ENCODE data around the gene GAB1.

GAB1 gene

DNA sequence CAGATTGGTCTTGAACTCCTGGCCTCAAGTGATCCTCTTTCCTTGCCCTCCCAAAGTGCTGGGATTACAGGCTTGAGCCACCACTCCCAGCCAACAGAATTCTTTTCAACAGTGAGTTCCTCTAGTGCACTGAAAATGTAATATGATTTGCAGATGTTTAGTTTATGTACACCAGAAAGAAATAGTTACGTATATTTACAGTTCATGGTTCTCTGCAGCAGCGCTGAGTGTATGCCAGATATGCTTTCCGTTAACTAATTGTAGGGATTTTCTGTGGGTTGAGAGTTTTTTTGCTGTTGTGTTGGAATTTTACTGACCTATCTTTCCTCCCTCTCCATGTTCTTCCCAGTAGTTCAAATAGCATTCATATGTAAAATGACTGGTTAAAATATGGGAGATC is 44.0 kb downstream of the GAB1 start:
- no peak for TF ChIP-seq ZNF274 (IDR thresholded peaks at IDR 0.05; ENCODE audit: low read depth, low read length)
- no peak overlapping the region for H3K4me3 ChIP-seq (ENCODE audit: low read length)

DNA sequence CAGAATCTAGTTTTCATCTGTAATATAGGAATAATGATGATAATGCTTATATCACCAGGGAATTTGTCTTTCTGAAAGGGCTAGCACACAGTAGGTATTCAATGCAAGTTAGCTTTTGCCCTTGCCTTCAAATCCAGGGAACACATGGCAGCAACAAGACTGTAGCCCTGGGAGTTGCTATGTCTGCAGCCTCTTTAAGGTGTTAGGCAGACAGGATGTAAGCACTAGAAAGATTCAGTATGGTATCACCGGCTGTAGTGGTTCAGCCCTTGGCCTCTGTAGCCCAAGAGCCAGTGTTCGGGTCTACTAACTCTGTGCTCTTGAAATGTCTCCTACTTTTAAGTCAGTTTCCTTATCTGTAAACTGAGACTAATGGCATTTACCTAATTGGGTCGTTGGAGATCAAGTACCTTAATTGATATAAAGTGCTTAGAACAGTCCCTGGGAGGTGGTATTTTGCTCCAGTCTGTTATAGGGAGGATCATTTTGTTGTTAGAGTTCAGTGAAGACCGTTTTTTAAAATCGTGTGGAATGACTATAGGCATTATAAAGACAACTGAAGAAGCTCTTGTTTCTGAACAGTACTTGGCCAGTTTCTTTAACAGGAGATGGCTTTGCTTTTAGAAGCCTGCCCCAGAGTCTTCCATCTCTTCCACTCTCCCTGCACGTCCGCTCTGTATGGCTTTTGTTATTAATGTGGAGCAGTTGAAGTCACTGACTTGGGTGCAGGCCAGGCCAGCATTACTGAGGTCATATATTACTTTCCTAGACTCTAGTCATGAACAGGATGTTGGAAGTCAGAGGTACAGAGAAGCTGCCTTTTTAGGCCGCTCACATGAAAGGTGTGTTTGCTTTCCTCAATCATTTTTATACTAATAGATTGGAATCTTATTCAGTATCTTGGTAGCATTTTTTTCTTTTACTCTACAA is 44.8 kb downstream of the GAB1 start:
- no peak for TF ChIP-seq ZNF274 (IDR thresholded peaks at IDR 0.05; ENCODE audit: low read depth, low read length)

GRCh38 chr4:143382596-143382995 is 45.9 kb downstream of the GAB1 start:
- H3K4me3 ChIP-seq (ENCODE audit: low read length), result no peak overlapping the region; the same call in 1 of the 2 replicates
- no peak for TF ChIP-seq ZNF274 (IDR thresholded peaks at IDR 0.05; ENCODE audit: low read depth, low read length)

More for the DNA sequence above, 44.8 kb downstream of the GAB1 start:
- H3K4me3 ChIP-seq (ENCODE audit: low read length), result no peak overlapping the region; the same call in none of the 2 replicates

- H3K4me3 ChIP-seq (ENCODE audit: low read length), result no peak overlapping the region
- TF ChIP-seq ZNF274 (IDR thresholded peaks at IDR 0.05; ENCODE audit: low read depth, low read length), result no peak
These were observed 46.4 kb downstream of the GAB1 start for GRCh38 chr4:143383005-143383574.

- no peak overlapping the region for H3K4me3 ChIP-seq (ENCODE audit: low read length)
- TF ChIP-seq ZNF274 (IDR thresholded peaks at IDR 0.05; ENCODE audit: low read depth, low read length), result no peak
These were observed 47.8 kb downstream of the GAB1 start for GRCh38 chr4:143384381-143384994.

DNA sequence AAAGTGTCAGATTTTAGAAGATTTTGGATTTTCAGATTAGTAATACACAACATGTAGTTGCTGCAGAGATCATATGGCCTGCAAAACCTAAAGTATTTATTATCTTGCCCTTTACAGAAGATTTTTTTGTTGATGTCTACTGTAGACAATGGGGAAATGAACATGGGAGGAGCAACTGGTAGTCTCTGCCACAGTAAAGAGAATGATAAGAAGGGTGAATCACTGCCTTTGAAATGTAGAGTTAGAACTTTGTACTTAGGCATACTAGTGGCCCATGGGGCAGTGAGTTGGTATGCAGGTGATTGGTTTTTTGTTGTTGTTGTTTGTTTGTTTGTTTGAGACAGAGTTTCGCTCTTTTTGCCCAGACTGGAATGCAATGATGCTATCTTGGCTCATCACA is 50.1 kb downstream of the GAB1 start:
- TF ChIP-seq ZNF274 (IDR thresholded peaks at IDR 0.05; ENCODE audit: low read depth, low read length), result no peak
- no peak overlapping the region for H3K4me3 ChIP-seq (ENCODE audit: low read length)

DNA sequence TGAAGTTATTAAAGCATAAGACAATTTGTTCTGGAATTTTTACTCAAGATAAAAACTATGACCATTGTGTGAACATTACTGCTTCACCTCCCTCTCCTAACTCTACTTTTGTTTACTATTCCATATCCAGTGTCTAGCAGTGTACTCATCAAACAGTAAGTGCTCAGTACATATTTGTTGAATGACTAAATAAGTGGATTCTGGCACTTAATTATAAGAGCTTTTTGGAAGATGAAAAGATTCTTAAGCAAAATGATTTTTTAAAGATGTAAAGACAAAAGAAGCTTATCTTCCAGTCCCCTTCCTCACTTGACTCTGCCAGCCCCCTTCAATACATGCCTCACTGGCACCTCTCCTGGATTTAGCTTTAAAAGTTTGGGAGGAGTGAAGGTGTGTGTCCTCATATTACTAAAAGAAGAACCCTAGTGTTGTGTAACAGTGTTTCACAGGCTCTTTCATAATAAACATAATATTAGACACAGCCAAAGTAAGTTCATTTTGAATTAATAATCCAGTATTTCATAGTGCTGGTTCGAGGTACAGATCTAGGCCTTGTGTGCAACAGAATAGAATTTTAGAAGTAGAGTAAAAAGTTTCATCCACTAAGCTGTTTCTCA is 53.0 kb downstream of the GAB1 start:
- no peak overlapping the region for H3K4me3 ChIP-seq (ENCODE audit: low read length)
- TF ChIP-seq ZNF274 (IDR thresholded peaks at IDR 0.05; ENCODE audit: low read depth, low read length), result no peak

GRCh38 chr4:143390764-143391163 is 54.1 kb downstream of the GAB1 start:
- TF ChIP-seq ZNF274 (IDR thresholded peaks at IDR 0.05; ENCODE audit: low read depth, low read length), result no peak
- no peak overlapping the region for H3K4me3 ChIP-seq (ENCODE audit: low read length)

GRCh38 chr4:143391261-143391660 is 54.6 kb downstream of the GAB1 start:
- H3K4me3 ChIP-seq (ENCODE audit: low read length), result no peak overlapping the region
- no peak for TF ChIP-seq ZNF274 (IDR thresholded peaks at IDR 0.05; ENCODE audit: low read depth, low read length)

- no peak for TF ChIP-seq ZNF274 (IDR thresholded peaks at IDR 0.05; ENCODE audit: low read depth, low read length)
- no peak overlapping the region for H3K4me3 ChIP-seq (ENCODE audit: low read length)
These were observed 55.2 kb downstream of the GAB1 start for GRCh38 chr4:143391895-143392294.

- no peak for TF ChIP-seq ZNF274 (IDR thresholded peaks at IDR 0.05; ENCODE audit: low read depth, low read length)
- no peak overlapping the region for H3K4me3 ChIP-seq (ENCODE audit: low read length)
These were observed 56.5 kb downstream of the GAB1 start for GRCh38 chr4:143393195-143393594.

DNA sequence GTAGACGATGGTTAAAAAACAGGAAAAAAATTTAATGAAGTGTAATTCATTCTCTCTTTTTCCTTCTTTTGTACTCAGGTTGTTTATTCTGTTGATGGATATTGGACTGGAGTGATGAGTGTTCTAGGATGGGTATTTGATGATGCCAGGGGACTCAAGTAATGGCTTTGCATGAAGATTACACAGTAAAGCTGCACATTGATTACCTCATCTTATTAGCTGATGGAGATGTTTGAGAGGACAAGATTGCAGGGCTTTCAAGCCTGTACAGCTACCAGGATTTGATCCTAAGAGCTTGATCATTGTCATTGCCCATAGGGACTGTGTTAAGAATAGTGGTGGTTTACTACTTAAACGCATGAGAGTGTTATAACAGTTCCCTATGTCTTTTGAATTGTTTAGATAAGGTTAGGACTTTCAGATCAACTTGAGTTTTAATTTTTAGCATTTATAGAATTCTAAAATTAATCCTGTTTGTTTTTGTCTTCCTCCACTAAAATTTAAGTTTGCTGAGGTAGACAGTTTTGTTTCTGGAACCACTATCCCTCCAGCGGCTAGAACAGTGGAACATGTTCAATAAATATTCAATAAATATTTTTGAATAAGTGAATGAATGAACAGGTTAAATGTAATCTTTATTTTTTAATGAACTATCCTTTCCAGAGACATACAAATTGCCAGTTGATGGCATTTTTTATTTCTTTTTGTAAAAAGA is 58.2 kb downstream of the GAB1 start:
- no peak overlapping the region for H3K4me3 ChIP-seq (ENCODE audit: low read length)
- TF ChIP-seq ZNF274 (IDR thresholded peaks at IDR 0.05; ENCODE audit: low read depth, low read length), result no peak

DNA sequence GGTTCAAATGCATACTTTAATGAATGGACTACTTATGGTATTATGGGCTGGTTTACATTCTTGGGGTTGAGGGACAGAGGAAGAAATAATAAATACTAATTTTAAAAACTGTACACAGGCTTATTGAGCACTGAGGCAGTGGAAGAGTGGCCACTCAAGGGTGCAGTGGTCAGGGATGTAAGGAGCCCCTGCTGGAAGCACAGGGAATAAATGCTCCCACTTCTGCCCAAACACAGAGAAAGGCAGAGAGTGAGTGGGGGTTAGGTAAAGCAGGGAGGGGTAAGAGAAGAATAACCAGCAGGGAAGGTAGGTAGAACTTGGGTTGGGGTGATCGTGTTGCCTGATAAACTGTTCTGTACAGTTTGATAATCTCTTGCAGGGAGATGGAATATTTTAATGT is 60.0 kb downstream of the GAB1 start:
- H3K4me3 ChIP-seq (ENCODE audit: low read length), result no peak overlapping the region
- no peak for TF ChIP-seq ZNF274 (IDR thresholded peaks at IDR 0.05; ENCODE audit: low read depth, low read length)

DNA sequence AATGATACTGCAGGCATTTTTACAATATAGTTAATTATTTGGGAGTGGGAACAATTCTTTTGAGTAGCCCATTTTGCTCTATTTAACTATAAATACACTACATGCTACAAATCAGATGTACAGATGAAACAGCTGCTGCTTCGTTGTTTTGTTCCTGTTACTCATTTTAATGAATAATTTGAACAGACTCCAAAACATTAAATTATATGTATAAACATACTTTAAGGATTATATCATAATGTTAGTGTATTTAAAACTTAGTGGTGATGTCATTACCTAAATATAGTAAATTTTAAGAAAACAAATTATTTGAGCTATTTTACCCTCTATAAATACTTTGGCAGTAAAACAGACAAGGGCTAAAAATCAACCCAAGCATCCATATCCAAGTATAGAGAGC is 60.7 kb downstream of the GAB1 start:
- TF ChIP-seq ZNF274 (IDR thresholded peaks at IDR 0.05; ENCODE audit: low read depth, low read length), result no peak
- H3K4me3 ChIP-seq (ENCODE audit: low read length), result no peak overlapping the region
